Hematopoietic multipotent progenitor cell treated with erythropoietin and hydrocortisone succinate and interleukin-3 and kit ligand, for 17 days (in vitro differentiated cells): Measurements from ENCODE around the gene MICALL2.
A peak's percentile ranks its signal among the peaks of the same experiment; 100 is the strongest.

Experiments
- DNase-seq: peaks from one replicate; pipeline ENCODE4 v3.0.0-alpha.2; 2015; ENCODE audit warnings: low spot score

The MICALL2 gene

GRCh38 chr7:1493129-1493528 lies 33.9 kb upstream of the MICALL2 start:
- no peak for DNase-seq

- DNase-seq: no peak
Measured at GRCh38 chr7:1492640-1493039, 33.4 kb upstream of the MICALL2 start.

GRCh38 chr7:1492221-1492620 lies 33.0 kb upstream of the MICALL2 start:
- no peak for DNase-seq

- DNase-seq: no peak
Measured at GRCh38 chr7:1490837-1491236, 31.6 kb upstream of the MICALL2 start.

DNA sequence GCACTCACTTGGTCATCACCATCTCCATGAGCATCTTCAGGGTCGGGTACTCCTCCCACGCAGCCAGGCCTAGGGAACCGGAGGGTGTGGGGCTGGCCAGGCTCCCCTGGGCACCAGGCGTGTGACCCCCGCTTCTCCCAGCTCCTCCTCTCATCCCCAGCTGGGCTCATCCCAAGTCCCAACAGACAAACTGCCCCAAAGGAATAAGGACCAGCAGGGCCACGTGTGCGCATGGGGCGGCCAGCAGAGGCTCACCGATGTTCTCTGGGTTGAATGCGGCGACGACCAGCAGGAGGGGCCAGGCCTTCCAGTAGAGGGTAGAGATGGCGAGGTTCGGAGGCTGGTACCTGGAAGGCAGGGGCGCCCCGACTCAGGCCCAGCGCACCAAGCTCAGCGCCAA lies 30.1 kb upstream of the MICALL2 start:
- no peak for DNase-seq

DNA sequence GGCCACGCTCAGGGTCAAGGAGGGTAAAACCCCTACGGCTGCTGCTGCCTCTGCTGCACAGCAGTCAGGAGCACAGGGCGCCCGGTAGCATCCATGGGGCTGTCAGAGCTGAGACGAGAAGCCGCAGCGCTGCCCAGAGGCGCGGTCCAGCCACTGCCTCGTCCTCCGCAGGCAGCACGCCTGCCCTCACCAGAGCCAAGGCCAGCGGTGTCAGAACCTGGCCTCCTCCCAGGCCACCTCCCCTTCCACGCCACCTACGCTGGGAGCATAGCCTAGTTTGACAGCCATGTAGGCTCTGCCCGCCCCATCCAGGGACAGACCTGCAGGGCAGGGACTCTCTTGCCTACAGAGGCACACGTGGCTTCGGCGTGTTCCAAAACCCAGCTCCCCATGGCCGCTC lies 28.7 kb upstream of the MICALL2 start:
- DNase-seq: no peak

DNA sequence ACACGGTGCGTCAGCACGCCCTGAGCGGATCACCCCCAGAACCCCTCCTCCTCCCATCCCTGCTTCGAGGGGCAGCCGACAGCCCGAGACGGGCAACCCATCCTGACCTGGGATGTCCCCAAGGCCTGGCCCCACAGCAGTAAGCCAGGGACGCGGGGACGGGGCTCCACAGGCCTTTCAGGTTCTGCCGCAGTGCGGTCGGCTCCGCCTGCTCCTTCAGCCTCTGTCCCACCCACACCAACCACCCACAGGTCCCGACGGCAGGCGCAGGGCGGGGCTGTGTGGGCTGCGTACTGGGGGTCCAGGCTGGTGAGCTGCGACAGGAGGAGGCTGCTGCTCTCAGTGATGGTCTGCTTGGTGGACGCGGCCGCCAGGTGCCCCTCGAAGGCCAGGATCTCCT lies 28.2 kb upstream of the MICALL2 start:
- DNase-seq: no peak

- no peak for DNase-seq
Measured at GRCh38 chr7:1486571-1486970, 27.3 kb upstream of the MICALL2 start.

DNA sequence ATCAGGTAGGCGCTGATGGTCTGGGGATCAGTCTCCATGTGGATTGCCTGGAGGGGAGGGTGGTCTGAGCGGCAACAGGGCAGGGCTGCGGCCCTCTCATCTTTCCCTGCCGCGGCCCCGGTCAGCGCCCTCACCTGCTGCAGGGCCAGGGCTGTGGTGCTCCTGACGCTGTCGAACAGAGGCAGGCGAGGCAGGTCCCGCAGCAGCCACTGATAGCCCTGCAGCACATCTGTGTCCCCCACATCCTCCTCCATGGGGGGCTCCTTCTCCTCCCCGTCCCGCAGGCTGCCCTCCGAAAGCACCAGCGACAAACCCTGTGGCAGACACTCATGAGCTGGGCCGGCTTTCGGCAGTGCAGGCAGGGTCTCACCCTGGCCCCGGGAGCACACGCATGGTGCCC lies 25.9 kb upstream of the MICALL2 start:
- DNase-seq: no peak

DNA sequence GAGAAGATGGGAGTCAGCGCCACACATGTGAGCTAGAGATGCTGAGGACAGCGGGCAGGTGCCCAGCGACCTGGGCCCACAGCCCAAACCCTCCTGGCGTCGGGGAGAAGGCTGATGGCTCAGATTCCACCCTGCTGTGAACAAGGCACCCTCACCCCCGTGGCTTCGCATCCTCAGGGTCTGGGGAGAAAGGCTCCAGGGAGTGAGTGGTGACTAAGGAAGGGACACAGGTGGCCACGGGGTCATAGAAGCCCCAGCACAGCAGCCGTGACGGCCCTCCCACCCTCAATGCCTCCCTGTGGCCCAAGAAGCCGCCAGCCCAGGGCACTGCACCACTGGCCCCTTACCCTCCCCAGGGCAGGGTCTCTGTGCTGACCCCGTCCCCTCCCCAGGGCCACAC lies 25.3 kb upstream of the MICALL2 start:
- no peak for DNase-seq

DNA sequence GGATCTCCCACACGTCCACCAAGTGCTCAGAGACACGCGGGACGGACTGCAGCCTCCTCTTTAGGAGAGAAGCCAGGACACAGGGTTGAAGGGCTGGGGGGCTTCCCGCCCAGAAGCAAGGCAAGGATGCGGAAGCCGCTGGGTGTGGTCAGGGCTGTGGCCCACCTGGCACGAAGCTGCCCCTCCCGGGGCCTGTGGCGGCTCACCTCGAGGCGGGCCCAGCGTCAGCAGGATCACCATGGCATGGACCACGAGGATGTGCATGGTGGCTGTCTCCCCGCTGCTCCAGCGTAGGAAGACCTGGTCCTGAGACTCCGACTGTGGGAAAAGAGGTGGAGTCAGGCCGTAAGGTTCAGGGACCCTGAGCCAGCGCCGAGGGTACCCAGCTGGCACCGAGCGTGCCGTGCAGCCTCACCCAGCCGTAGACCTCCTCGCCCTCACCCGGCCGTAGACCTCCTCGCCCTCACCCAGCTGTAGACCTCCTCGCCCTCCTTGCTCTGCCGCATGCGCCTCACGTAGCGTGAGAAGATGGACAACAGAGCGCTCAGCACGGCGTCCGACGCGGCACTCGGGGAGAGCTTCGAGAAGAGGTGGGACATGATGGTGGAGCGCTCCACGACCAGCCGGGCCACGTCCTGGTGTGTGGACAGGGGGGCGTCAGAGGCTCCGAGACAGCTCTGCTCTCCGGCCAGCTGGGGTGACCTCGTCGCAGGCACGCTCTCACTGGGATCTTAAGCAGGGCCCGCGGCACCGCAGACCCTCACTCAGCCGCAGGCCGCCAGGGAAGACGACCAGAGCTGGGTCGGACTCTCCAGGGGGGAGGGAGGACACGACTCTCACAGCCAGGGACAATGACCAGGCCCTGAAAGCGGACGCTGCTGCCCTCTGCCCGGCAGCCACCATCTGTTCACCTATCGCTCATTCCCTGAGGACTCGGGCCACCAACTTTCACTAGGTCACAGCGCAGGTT lies 24.6 kb upstream of the MICALL2 start:
- no peak for DNase-seq

GRCh38 chr7:1483079-1483478 lies 23.8 kb upstream of the MICALL2 start:
- no peak for DNase-seq

DNA sequence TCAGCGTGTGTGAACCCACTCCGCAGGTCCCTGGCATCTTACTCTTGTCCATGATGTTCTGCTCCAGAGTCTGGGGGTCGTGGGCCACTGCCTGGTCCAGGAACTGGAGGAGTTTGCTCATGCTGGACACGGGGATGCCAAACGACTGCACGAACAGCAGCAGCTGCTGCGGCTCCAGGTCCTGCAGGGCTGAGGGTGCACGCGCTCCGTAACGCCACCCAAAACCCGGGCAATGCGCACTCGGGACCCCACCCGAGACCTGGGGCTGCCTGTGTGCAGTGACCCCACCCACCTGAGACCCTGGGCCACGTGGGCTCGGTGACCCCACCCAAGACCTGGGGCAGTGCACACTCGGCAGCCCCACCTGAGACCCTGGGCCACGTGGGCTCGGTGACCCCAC lies 22.0 kb upstream of the MICALL2 start:
- no peak for DNase-seq

DNA sequence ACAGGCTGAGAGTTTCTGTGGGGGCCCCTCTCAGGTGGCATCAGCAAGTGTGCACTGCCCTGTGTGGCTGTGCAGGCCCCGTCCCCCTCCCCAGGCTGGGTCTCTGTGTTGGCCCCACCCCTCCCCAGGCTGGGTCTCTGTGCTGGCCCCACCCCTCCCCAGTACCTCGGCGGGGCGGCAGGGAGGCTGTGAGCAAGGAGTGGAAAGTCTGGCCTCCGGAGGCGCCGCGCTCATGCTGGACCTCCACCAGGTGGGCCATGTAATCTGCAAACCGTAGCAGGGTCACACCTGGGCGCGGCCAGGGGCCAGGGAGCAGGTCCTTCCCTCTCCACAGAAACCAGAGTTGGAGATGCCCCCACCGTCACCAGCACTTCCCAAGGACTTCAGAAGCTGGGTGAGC lies 21.4 kb upstream of the MICALL2 start:
- DNase-seq: no peak

DNA sequence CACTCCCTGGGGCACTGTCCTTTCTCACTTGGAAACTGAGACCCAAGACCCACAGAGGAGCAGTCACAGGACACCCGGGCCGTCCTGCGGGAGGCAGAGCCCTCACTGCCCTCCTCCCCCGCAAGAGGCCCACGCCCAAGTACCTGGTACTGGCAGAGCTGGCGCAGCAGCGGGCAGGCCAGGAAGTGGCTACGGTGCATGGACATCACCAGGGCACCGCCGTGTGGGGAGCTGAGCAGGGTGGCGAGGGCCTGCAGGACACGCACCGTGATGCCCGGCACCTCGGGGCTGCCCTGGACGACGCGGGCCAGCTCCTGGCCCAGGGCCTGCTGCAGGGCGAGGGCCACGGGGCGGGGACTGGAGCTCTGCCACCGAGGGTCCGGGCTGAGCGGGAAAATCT lies 20.0 kb upstream of the MICALL2 start:
- DNase-seq: no peak

GRCh38 chr7:1478480-1478879 lies 19.2 kb upstream of the MICALL2 start:
- DNase-seq: no peak

- DNase-seq: no peak
Measured at GRCh38 chr7:1476859-1477258, 17.6 kb upstream of the MICALL2 start.

GRCh38 chr7:1475991-1476390 lies 16.7 kb upstream of the MICALL2 start:
- no peak for DNase-seq

DNA sequence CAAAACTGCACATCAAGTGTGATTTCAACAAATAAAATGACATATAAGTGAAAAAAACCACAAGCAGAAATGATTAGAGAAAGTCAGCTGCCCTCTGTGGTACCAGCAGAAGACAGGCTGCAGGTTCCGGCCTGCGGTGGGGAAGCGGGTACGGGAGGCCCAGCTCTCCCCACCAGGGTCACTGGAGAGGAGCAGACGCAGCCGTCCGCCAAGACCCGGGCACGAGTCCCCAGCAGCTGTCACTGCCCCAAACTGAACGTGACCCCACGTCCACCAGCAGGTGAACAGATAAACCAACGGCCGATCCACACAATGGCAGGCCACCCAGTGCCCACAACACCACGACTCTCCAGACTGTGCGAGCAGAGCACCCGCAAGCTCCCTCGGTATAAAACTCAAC lies 16.1 kb upstream of the MICALL2 start:
- DNase-seq: no peak

DNA sequence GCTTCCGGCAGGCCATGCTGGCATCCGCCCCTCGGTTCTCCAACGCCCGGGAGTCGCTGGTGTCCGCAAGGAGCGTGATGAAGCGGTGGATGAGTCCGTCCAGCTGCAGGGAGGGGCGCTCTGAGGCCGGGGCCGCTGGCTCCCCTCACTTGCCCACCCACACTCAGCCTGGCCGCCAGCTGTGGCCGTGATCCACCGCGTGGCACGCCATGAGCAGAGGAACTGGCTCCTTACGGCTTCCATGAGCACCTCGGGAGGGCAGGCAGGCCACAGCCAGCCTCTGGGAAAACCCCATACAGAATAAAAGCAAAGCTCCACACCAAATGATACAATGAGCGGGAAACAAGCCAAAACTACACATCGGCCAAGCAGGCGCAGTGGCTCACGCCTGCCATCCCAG lies 15.5 kb upstream of the MICALL2 start:
- no peak for DNase-seq

DNA sequence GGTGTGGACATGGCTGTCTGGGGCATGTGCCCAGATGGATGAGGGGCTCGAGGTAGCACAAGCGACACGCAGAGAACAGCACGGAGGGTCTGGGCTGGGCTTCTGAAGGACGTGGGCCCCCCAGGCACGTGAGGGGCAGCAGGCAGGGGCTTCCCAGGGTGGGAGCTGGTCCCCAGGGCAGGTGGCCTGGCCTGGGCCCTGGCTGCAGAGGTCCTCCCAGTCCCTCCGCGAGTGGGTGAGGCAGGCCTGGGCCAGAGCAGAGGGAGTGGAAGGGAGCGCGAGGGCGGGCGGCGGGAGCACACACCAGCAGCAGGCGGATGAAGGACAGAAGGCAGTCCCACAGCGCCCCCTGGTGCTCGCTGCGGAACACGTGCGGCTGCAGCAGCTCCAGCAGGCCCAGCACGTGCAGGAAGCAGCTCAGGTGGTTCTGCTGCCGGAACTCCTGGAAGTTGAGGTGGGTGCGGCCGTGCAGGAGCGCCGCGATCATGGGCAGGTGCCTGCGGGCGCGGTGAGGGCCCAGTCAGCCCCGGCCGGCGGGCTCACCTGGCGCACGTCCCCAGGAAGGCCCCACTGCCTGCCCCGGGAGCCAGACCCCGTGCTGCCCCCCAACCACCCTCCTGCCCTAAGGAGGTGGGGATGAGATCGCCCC lies 14.7 kb upstream of the MICALL2 start:
- peak; percentile 89 for DNase-seq

- DNase-seq: no peak
Measured at GRCh38 chr7:1470901-1471300, 11.6 kb upstream of the MICALL2 start.

GRCh38 chr7:1468643-1469298 lies 9.5 kb upstream of the MICALL2 start:
- DNase-seq: no peak
